ENCODE measurements around the gene LSAMP.

GRCh38 chr3:116391296-116392201 is 53.7 kb downstream of the LSAMP start:
- TF ChIP-seq CTCF (conservative IDR thresholded peaks at IDR 0.05; ENCODE audit: low read length) (no peak), EZH2phosphoT487 (IDR thresholded peaks at IDR 0.05; ENCODE audit: borderline replicate concordance) (no peak)
